Smooth muscle cell (in vitro differentiated cells): ENCODE results near the gene ATXN3. TPM values are rescaled to one million over a fixed set of nuclear protein-coding genes. Genes with fewer than 3 reads are reported as not detected.
A peak's percentile ranks its signal among the peaks of the same experiment; 100 is the strongest.

Experiments
- DNase-seq: peaks from one replicate; lab custom pipeline; 2025; ENCODE audit not compliant: unreplicated experiment; lab: John Stamatoyannopoulos, UW
- H2AFZ ChIP-seq: fragments of 200-600 bp; sonication (generic); 2 replicates; pipeline ENCODE4 v1.6.0; 2016; ENCODE audit warnings: antibody characterized with exemption, low read depth, mild to moderate bottlenecking
- H3F3A ChIP-seq: fragments of 200-600 bp; sonication (generic); 2 replicates; pipeline ENCODE4 v1.6.0; 2017; ENCODE audit warnings: antibody characterized with exemption, low read depth
- H3K27ac ChIP-seq: fragments of 200-600 bp; sonication (generic); 2 replicates; pipeline ENCODE4 v1.5.1; 2016; ENCODE audit warnings: low read depth, mild to moderate bottlenecking
- H3K27me3 ChIP-seq: fragments of 200-600 bp; sonication (generic); 2 replicates; pipeline ENCODE4 v1.6.1; 2016; ENCODE audit warnings: low read depth, mild to moderate bottlenecking
- H3K36me3 ChIP-seq: fragments of 200-600 bp; sonication (generic); 2 replicates; pipeline ENCODE4 v1.5.1; 2016; ENCODE audit warnings: low read depth
- H3K4me1 ChIP-seq: fragments of 200-600 bp; sonication (generic); 2 replicates; pipeline ENCODE4 v1.5.1; 2016; ENCODE audit warnings: low read depth
- H3K4me2 ChIP-seq: fragments of 200-600 bp; sonication (generic); 2 replicates; pipeline ENCODE4 v1.6.0; 2016; ENCODE audit warnings: mild to moderate bottlenecking
- H3K4me3 ChIP-seq: fragments of 200-600 bp; sonication (generic); 2 replicates; pipeline ENCODE4 v1.5.1; 2016; ENCODE audit warnings: mild to moderate bottlenecking
- H3K79me2 ChIP-seq: fragments of 200-600 bp; sonication (generic); 2 replicates; pipeline ENCODE4 v1.6.0; 2016; ENCODE audit warnings: low read depth, mild to moderate bottlenecking
- H3K9ac ChIP-seq: fragments of 200-600 bp; sonication (generic); 2 replicates; pipeline ENCODE4 v1.6.0; 2016; ENCODE audit warnings: low read depth
- H3K9me3 ChIP-seq: fragments of 200-600 bp; sonication (generic); replicated peaks from 2 replicates; pipeline ENCODE4 v1.5.1; 2016; ENCODE audit warnings: low read depth
- H4K20me1 ChIP-seq: fragments of 200-600 bp; sonication (generic); 2 replicates; pipeline ENCODE4 v1.6.0; 2016; ENCODE audit warnings: low read depth
- CTCF ChIP-seq: fragments of 200-600 bp; sonication (generic); IDR thresholded peaks from 2 replicates; pipeline ENCODE4 v1.5.1; 2017; ENCODE audit warnings: borderline replicate concordance, mild to moderate bottlenecking, antibody characterized with exemption; ENCODE audit not compliant: insufficient read depth, poor library complexity, severe bottlenecking
- WGBS: methylation state at CpG from one replicate; pipeline ENCODE4 v1.1.7; 2016; ENCODE audit warnings: low lambda C conversion rate; 5-methylcytosine and 5-hydroxymethylcytosine counted together
- polyA plus RNA-seq: library from polyadenylated mRNA; unstranded; fragments of >200 nt; fragmentation: Nextera tagmentation; extraction: Ambion mirVana; gene quantifications from 2 replicates; pipeline ENCODE4 v1.2.1, GENCODE V29; 2016
- total RNA-seq: library from RNA; depleted of rRNA; stranded (reverse); fragments of >200 nt; gene quantifications from 2 replicates; pipeline ENCODE4 v1.2.3, GENCODE V29; 2014

The ATXN3 gene
- total and polyA plus RNA-seq, 2 experiments from 2014 or later, result 10.0 to 21.7 TPM

DNA sequence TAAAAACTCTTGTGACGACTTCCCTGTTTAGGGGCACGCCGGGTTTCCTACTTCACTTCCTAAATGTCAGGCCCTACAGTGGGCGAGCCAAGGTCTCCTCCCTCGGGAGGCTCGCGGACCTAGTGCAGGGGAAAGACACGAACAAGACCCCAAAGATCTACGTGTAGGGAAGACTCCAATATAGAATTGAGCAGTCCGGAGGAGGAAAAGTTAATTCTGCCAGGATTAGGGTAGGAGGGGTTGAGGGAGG, 564 bp downstream of the ATXN3 start:
- Histone ChIP-seq H3K9me3 (no peaks in the 10 kb centered on the region), H3F3A (peaks cover 6% of the 10 kb centered on the region), H3K27ac (peak overlapping the region; percentile 79), H3K4me1 (peaks cover 6% of the 10 kb centered on the region), H3K4me2 (peak overlapping the region; percentile 92), H2AFZ (peak overlapping the region; percentile 68), H3K79me2 (peaks cover 47% of the 10 kb centered on the region), H4K20me1 (peaks cover 32% of the 10 kb centered on the region), H3K27me3 (no peaks in the 10 kb centered on the region), H3K4me3 (peak overlapping the region; percentile 87), H3K9ac (peak overlapping the region; percentile 73), H3K36me3 (no peaks in the 10 kb centered on the region)
- TF ChIP-seq CTCF, result no peak
- WGBS, result under 1% methylated on average over 10 of the region's 10 CpGs
- DNase-seq, result peak; percentile 59

GRCh38 chr14:92105073-92105892, 1.1 kb downstream of the ATXN3 start:
- 59% methylated on average over 16 of the region's 16 CpGs for WGBS
- TF ChIP-seq CTCF, result no peak
- no peak for DNase-seq
- Histone ChIP-seq H3K4me2 (peak overlapping the region; percentile 92), H3K4me1 (peaks cover 6% of the 10 kb centered on the region), H3K27me3 (no peaks in the 10 kb centered on the region), H3K79me2 (peaks cover 52% of the 10 kb centered on the region), H3K9me3 (no peaks in the 10 kb centered on the region), H3K36me3 (no peaks in the 10 kb centered on the region), H3F3A (peaks cover 6% of the 10 kb centered on the region), H4K20me1 (peaks cover 38% of the 10 kb centered on the region), H3K27ac (peak overlapping the region; percentile 79), H2AFZ (peak overlapping the region; percentile 68), H3K4me3 (peak overlapping the region; percentile 87), H3K9ac (peak overlapping the region; percentile 73)

- H3K4me3 ChIP-seq, result no peak overlapping the region
- peaks cover 70% of the 10 kb centered on the region for H3K79me2 ChIP-seq
- WGBS, result 92% methylated on average over 7 of the region's 7 CpGs
These were observed 2.9 kb downstream of the ATXN3 start for GRCh38 chr14:92103363-92103989.

More at GRCh38 chr14:92103363-92103989, 2.9 kb downstream of the ATXN3 start:
- H3K4me2 ChIP-seq, result no peak overlapping the region
- TF ChIP-seq CTCF, result no peak
- H3F3A ChIP-seq, result peaks cover 6% of the 10 kb centered on the region
- H3K4me1 ChIP-seq, result peaks cover 6% of the 10 kb centered on the region
- H4K20me1 ChIP-seq, result peaks cover 56% of the 10 kb centered on the region
- H3K36me3 ChIP-seq, result no peaks in the 10 kb centered on the region
- no peak for DNase-seq
- H3K27ac ChIP-seq, result no peak overlapping the region
- H3K9ac ChIP-seq, result no peak overlapping the region
- no peaks in the 10 kb centered on the region for H3K9me3 ChIP-seq
- H3K27me3 ChIP-seq, result no peaks in the 10 kb centered on the region
- no peak overlapping the region for H2AFZ ChIP-seq
